Inflammatory macrophage treated with lipopolysaccharide for 1 hour (primary cell): ENCODE results near the gene YWHAQ.
"Not testable (repeated sequence)": the region's sequence is repeated elsewhere in the genome, so short reads cannot be mapped to it uniquely, and the experiment has no call there.

ENCODE experiments used
- DNase-seq, 2 donors: peaks; one replicate each; pipeline ENCODE4 v3.0.0-alpha.2; 2020 to 2022

YWHAQ gene

DNA sequence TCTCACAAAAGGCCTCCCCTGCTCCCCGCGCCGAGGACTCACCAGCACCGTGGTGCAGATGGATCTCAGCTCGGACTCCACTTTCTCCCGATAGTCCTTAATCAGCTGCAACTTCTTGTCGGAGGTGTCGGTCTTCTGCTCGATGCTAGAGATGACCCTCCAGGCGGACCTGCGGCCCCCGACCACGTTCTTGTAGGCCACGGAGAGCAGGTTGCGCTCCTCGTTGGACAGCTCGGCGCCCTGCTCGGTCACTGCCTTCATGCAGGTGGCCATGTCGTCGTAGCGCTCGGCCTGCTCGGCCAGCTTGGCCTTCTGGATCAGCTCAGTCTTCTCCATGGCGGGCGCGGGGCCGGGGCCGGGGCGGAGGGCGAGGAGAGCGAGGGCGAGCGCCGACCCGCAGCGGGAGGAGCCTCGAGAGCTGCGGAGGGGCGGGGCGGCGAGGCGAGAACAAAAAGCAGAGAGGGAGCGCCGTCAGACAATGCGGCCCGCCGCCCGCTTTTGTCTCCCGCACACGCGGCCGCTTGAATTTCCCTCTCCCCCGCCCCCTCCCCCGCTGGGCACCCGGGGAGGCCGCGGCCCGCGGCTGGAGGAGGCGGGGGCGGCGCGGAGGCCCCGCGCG lies 571 bp downstream of the YWHAQ start:
- peak; percentile 59 to 66 for DNase-seq

DNA sequence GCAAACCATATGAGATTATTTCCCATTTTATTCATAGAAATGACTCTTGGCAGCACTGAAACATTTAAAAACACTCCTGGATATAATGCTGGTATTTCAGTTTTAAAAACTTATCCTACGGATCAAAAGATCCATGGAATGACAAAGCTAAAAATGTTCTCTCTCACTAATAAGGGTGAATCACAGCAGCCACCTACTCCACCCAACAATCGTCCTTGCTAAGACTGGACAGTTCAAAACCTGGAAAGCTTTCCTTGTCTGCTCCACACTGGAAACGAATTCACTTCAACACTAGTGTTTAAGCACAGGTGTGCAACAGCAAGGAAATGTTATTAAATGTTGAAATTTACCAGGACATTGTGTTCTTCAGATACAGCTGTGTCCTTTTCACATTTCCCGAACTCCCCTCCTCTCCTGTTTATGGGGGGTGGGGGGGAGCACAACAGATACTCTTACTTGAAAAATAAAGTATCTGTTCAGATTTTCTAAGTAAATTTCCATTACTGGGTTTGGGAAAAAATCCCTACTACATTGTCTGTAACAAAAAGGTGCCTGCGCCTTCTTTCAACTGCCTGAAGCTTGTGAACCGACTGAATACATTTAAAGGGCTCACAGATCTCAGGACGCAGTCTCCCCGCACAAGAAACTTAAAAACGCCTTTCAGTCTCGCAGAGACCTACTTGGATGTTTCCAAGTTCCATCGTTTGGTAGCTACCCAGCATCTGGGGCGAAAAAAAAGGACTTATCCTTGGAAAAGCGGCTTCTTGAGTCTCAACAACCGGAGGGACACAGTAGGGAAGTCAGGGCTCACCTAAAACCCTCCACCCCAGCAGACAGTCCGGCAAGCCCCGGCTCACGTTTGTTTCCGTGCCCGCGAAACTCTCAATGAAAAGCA lies 1.3 kb downstream of the YWHAQ start:
- DNase-seq = peak in 1 of 2 donors; percentile 22

DNA sequence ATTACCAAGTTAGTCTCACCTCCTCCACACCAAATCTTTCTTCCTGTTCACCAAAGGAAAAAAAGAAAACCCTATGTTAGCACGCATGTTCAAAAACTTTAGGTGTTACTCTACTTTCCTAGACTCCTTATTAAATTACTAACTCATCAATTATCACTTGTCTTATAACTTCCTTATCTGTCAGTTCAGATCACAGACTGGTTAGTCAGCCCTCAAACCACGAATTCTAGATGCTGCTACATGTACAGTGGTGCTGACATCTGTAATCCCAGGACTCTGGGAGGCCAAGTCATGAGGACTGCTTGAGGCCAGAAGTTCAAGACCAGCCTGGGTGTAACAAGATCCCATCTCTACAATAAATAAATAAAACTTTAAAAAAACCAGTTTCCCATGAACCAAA lies 3.5 kb downstream of the YWHAQ start:
- peak in 1 of 2 donors; percentile 26 for DNase-seq

DNA sequence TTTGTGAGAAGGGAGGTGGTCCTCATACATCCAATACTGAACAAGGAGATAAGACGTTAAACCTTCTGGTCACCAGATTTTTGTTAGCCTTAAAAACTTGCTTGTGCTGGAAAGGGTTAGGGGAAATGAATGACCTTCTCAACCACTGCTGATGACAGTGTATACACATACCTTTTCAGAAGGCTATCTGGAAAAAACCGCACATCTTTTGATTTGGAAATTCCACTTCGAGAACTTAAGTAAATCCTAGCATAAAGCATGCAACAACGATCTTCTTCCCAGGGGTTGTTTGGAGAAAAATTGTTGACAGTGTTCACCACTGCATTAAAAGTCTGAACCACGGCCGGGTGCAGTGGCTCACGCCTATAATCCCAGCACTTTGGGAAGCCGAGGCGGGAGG lies 7.6 kb downstream of the YWHAQ start:
- DNase-seq = no peak

DNA sequence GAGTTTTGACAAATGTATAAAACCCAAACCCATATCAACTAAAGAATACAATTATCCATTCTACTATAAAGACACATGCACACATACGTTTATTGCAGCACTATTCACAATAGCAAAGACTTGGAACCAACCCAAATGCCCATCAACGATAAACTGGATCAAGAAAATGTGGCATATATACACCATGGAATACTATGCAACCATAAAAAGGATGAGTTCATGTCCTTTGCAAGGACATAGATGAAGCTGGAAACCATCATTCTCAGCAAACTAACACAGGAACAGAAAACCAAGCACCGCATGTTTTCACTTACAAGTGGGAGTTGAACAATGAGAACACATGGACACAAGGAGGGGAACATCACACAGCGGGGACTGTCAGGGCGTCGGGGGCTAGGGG lies 9.1 kb downstream of the YWHAQ start:
- not testable (repeated sequence) for DNase-seq

DNA sequence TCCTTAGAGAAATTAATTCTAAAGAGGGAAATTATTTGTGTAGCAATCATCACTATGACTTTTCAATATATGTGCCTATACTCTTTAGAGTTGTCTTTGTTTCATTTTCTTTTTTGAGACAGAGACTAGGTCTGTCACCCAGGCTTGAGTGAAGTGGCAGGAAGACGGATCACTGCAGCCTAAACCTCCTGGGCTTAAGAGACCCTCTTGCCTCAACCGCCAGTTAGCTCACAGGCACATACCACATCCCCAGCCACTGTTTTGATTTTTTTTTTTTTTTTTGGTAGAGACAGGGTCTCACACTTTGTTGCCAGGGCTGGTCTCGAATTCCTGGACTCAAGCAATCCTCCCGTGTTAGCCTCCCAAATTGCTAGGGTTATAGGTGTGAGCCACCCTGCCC lies 12.4 kb downstream of the YWHAQ start:
- no peak for DNase-seq

DNA sequence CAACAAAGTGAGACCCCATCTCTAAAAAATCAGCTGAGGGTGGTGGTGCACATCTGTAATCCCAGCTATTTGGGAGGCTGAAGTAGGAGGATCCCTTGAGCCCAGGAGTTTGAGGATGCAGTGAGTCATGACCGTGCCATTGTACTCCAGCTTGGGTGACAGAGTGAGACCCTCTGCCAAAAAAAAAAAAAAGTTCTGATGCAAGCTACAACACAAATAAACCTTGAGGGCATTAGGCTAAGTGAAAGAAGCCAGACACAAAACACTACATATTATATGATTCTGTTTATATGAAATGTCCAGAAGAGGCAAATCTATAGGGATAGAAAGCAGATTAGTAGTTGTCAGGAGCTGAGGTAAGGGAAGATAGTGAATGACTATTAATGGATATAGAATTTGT lies 13.0 kb downstream of the YWHAQ start:
- DNase-seq = no peak

DNA sequence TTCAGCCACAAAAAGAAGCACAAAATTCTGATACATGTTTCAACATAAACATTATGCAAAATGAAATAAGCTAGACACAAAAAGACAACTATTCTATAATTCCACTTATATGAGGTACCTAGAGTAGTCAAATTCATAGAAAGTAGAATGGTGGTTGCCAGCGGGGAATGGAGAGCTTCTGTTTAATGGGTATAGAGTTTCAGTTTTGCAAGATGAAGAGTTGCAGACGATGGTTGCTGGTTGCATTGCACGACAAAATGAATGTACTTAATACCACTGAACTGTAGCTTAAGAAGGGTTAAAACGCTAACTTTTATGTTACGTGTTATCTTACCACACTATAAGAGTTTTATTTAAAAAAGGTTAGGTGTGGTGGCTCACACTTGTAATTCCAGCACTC lies 13.5 kb downstream of the YWHAQ start:
- no peak for DNase-seq

DNA sequence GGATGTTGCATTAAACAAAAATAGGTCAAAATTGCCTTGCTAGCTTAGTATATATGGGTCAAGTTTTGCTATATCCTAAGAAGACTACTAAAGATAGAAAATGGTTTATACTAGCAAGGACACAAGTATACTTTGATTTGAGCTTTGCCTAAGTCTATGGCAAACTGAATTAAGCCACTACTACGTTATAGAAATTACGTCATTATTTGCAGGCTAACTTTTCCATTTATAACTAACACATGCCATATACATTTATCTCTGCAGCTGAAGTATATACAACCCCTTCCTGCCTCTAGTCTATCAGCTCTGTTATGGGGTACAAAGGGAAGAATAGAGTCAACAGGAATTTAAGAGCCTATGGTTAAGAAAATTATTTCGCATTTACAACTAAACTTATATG lies 16.2 kb downstream of the YWHAQ start:
- no peak for DNase-seq

DNA sequence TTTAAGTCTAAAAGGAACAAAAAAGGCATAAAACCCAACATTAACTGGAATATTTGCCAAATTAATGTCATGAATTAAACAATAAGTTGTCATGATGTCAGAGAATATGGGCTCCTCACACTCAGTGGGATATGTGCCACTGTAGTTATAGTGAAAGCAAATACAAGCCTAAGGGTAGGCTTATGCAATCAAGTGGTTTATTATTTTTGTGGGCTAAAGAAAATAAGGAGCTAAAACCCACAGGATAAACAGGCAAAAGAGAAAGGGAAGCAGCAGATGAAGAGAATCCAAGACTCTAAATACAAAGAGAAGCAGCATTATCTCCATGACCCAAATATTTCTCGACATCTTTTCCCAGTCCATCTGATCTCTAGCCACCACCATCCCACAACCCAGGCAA lies 17.5 kb downstream of the YWHAQ start:
- DNase-seq = peak in 1 of 2 donors; percentile 35

DNA sequence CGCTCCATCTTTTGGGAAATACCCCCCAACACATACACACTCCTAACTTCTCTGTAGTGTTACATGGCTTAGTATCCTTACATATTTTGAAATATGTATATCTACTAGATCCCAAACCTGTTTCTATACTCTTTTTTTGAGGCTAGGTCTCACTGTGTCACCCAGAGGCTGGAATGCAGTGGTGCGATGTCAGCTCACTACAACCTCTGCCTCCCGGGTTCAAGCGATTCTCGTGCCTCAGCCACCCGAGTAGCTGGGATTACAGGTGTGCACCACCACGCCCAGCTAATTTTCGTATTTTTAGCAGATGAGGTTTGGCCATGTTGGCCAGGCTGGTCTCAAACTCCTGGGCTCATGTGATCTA lies 19.3 kb downstream of the YWHAQ start:
- DNase-seq = not testable (repeated sequence)

DNA sequence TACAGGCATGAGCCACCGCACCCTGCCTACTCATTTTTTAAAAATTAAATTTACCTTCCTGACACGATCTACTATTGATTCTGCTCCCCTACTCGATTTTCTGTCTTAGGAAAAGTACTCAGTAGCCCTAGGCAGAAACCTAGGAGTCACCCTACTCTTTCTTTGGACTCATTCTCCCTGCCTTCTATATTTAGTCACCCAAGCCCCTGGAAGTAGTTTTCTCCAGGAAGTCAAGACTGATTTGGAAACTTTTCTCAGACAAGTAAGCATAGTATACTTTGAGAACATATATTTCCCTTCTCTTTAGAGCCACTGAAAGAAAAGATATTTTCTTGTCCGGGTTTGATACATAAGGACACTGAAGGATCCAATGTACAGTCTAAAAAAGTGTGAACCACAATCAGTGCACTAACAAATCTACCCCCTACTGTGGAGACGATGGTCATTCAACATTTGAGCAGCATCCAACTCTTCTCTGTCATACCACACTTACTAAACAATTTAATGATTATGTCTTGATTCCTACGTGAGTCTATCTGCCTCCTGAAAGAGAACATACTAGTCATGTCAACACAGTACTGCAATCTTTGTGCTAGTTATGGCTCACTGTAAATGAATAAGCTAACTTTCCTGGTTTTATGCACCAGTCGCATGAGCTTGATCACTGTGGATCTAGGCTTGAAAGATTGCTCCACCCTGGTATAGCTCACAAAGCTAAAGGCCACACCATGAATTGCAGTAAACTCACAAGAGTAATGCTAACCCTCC lies 19.8 kb downstream of the YWHAQ start:
- no peak for DNase-seq

DNA sequence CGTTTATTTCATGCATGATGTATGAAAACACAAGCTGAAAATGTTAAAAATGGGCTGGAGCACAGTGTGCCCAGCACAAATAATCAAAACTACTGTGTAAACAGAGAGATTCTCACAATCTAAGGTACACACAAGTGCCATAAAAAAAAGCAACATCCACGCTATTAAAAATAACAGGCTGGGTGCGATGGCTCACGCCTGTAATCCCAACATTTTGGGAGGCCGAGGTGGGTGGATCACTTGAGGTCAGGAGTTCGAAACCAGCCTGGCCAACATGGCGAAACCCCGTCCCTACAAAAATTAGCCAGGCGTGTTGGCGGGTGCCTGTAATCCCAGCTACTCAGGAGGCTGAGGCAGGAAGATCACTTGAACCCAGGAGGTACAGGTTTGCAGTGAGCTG lies 22.3 kb downstream of the YWHAQ start:
- not testable (repeated sequence) for DNase-seq

DNA sequence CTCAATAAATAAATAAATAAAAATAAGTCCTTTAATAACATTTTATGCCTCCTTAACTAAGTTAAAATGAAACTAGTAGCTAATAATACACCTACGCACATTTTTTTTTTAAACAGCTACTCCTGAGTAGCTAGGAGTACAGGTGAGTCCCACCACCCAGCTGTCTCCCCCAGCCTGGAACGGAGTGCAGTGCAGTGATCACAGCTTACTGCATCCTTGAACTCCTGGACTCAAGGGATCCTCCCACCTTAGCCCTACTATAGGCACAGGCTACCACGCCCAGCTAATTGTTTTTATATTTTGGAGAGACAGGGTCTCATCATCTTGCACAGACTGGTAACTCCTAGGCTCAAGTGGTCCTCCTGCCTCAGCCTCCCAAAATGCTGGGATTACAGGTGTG lies 28.4 kb downstream of the YWHAQ start:
- no peak for DNase-seq

DNA sequence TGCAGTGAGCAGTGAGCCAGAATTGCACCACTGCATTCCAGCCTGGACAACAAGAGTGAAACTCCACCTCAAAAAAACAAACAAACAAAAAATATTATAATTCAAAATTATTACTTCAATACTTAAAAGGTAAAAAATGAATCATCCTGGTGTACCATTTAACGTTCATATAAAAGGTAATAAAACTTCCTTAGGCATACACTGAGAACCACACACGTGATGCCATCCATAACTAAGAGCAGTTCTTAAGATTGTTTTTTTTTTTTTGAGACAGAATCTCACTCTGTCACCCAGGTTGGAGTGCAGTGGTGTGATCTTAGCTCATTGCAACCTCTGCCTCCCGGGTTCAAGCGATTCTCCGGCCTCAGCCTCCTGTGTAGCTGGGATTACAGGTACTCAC lies 29.4 kb downstream of the YWHAQ start:
- DNase-seq = no peak

DNA sequence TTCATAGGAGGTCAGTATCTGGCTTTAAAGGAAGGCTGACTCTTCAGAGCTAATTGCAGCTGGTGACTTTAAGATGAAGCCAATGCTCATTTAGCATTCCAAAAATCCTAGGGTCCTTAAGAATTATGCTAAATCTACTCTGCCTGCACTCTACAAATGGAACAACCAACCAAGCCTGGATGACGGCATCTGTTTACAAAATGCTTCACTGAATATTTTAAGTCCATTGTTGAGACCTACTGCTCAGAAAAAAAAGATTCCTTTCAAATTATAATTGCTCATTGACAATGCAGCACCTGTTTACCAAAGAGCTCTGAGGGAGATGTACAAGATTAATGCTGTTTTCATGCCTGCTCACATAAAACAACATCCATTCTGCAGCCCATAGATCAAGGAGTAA lies 31.4 kb downstream of the YWHAQ start:
- DNase-seq = no peak

DNA sequence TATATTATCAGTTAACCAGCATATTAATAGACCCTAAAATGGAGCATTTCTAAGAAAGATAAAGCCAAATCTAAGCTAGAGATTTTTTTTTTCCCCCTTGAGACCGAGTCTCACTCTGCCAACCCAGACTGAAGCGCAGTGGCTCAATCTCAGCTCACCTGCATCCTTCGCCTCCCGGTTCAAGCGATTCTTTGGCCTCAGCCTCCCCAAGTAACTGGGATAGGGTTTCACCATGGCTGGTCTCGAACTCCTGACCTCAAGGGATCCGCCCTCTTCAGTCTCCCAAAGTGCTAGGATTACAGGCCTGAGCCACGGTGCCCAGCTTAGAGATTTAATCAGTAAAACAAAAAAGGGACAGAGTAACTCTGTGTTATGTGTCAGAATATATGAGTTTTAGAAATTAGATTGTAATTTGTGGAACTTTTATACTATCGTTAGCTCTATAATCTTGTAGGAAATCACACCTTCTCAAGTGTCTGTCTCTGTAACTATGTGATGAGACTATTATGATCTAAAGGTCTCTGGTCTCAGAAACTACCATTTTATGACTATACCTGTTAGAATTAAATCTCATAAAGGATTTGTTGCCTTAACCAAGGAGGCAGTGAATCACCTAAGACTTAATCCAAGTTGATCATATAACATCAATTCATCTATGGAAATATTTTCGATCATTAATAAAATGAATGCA lies 34.0 kb downstream of the YWHAQ start:
- DNase-seq = no peak

DNA sequence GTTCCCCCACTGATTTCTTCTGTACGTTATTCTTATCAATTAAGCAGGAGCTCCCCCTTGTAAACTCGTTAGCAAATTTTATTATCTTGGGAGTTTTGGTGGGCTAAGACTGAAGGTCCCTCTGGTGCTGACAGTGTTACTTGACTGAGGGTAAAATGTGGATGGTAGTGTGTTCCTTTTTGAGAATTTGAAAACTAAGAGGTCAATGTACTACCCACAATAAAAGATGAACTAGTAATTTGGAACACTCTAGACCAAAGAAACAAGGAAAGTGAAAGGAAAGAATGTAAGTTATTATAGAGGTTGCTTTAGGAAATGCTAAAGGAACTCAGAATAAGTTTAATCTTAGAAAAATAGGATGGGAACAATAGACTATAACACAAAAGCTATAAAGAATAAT lies 35.1 kb downstream of the YWHAQ start:
- no peak for DNase-seq

DNA sequence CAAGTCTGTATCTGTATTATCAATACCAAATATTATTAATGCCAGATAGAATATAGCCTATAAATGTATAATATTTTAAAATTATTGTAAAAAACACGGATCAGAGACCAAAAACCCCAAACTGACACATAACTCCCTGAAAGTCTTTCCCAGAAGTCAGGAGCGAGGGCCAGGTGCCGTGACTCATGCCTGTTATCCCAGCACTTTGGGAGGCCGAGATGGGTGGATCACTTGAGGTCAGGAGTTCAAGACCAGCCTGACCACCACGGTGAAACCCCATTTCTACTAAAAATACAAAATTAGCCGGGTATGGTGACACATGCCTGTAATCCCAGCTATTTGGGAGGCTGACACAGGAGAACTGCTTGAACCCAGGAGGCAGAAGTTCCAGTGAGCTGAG lies 35.5 kb downstream of the YWHAQ start:
- not testable (repeated sequence) for DNase-seq

DNA sequence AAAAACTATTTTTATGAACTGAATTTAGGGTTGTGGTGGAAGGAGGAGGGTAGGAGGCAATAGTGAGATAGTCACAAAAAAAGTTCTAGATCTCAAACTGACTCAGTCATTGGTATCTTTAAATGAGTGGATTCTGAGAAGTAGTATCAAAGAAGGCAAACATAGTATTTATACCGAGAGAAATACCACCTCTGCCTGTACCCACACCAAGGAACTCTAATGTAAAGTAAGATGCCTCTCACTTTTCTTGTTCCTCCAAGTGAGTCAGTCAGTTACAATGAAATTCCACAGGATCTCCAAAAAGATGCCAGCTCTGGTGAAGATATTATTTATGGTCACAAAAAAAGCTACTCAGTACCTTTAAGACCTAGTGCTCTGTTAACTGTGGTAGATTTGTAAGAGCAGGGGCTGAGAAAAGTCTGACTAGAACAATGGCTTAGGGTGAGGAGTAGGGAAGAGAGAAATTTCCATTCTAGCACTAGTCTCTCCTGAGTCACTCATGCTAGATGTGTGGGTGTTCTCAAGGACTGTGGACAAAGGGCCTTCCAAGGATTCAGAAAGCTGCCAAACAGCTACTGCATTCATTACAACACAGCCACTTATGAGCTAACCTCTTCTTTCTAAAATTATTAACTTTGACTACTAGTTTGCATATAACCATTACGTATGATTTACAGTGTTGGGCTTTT lies 36.3 kb downstream of the YWHAQ start:
- DNase-seq = peak; percentile 91 to 99

DNA sequence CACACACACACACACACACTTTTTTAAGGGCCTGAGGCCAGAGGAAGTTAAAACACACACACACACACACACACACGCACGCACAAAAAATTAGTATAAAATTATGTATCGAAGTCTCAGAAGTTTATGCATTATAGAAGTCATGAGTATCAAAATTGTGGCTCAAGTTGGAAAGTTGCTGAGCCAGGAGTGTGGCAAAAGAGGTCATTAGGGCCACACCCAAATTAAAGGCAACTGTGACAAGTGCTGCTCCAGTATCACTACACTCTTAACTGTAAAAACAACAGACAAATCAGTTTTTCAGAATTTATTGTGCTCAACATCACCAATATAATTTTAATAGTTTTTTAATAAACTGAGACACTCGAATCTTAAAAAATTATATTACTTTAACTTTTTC lies 36.9 kb downstream of the YWHAQ start:
- DNase-seq = peak; percentile 59 to 63

DNA sequence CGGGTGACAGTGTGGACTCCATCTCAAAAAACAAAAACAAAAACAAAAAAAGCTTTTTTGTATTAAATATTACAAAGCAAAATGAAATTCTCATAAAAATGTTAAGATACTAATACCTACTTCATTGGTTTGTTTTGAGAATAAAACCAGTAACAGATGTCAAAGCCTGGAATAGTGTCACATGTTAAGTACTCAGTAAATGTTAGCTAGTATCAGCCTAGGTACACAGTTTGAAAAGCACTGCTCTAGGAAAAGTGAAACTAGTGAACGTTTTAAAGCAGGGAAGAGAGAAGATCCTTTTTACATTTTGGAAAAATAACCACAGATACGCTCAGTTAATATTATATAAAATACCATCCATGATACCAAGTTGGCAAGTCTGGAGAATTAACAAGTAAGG lies 38.1 kb downstream of the YWHAQ start:
- DNase-seq = no peak

DNA sequence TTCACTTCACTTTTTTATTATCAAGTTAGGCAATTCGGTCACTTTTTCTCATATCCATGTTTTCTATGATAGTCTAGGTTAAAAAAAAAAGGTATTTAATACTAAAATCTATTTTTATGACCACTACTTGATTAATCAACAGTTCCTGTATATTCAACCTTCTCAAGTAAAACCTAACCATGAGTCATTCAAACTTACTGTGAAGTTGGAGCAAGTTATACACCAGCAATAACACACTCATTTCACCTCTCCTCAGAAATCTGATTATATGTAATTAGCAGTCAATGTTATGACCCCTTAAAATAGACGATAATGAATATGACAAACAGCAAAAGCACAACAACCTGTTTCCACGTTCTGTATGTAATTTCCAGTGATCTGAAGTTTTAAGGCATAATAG lies 40.2 kb downstream of the YWHAQ start:
- no peak for DNase-seq
